ENCODE results near the gene SYNDIG1. TPM values are rescaled to one million over a fixed set of nuclear protein-coding genes. Genes with fewer than 3 reads are reported as not detected.

SYNDIG1 gene
- total and polyA plus RNA-seq, 9 of the 15 experiments (the other 6 are each of a cell fraction or from before 2014, with no cell fraction given), result not detected

DNA sequence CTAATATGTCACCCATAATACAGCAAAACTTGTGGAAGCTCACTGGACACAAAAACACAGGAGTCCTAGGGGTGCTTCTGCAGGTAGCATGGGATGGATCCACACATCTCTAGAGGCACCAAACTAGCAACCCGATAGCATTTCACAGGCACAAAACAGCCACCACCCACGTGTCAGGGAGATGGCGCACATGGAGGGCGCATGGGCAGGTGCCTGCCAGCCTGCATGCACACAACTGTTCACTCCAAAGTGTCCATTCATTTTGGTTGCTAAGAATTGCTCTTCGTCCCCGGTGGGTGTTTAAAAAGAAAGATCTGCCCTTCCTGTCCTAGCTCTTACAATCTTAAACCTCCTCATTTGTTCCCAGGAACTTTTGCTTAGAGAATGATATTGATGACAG lies 171.3 kb downstream of the SYNDIG1 start (continued):
- TF ChIP-seq ZBTB5 (IDR thresholded peaks at IDR 0.05) (no peak), ETV1 (tag; conservative IDR thresholded peaks at IDR 0.05; ENCODE audit: low read depth) (no peak), CUX1 (CRISPR knock-in tag; IDR thresholded peaks at IDR 0.05) (no peak), MEF2D (tag; conservative IDR thresholded peaks at IDR 0.05; ENCODE audit: low read depth) (no peak), CCNT2 (IDR thresholded peaks at IDR 0.05; ENCODE audit: borderline replicate concordance, extremely low read depth, insufficient read length, low read depth, low read length) (no peak), SNIP1 (IDR thresholded peaks at IDR 0.05; ENCODE audit: low read depth) (no peak), SAP30 (IDR thresholded peaks at IDR 0.05; ENCODE audit: borderline replicate concordance, insufficient read depth, low read depth, low read length, poor library complexity, severe bottlenecking) (no peak), FIP1L1 (IDR thresholded peaks at IDR 0.05; ENCODE audit: low read depth, low read length, poor library complexity, severe bottlenecking) (no peak), SMAD4 (CRISPR knock-in tag; conservative IDR thresholded peaks at IDR 0.05) (no peak), GATAD2B (IDR thresholded peaks at IDR 0.05; ENCODE audit: borderline replicate concordance) (no peak), CEBPG (CRISPR knock-in tag; IDR thresholded peaks at IDR 0.05) (no peak), CEBPG (tag; conservative IDR thresholded peaks at IDR 0.05 in 1 of 2, IDR thresholded peaks at IDR 0.05 in 1 of 2) (no peak), ZNF511 (CRISPR knock-in tag; IDR thresholded peaks at IDR 0.05) (no peak)
- TF ChIP-seq, protein P1, sequence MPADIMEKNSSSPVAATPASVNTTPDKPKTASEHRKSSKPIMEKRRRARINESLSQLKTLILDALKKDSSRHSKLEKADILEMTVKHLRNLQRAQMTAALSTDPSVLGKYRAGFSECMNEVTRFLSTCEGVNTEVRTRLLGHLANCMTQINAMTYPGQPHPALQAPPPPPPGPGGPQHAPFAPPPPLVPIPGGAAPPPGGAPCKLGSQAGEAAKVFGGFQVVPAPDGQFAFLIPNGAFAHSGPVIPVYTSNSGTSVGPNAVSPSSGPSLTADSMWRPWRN (IDR thresholded peaks at IDR 0.05; ENCODE audit: low read depth), result no peak
